ENCODE measurements around the gene TMEM229B. TPM values are rescaled to one million over a fixed set of nuclear protein-coding genes. Genes with fewer than 3 reads are reported as not detected.
A peak's percentile ranks its signal among the peaks of the same experiment; 100 is the strongest.

Gene TMEM229B
- total and polyA plus RNA-seq, 2 experiments from 2014 or later: 18.3 to 25.6 TPM

DNA sequence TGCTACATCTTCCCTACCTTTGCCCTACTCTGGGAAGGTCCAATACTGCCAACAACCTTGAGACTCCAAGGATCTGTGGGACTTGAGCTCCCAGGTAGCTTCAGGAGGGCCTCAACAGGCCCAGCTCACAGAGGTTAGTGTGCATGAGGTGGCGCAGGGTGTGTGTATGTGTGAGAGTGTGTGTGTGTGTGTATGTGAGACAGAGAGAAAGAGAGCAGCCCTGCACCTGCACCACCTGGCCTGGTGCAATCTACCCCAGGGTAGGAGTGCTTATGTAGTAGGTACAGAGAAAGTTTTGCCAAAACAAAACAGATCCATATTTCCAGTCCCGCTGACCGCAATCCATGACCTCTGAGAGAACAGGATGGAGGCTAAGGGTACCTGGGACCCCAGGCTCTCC lies 24.6 kb downstream of the TMEM229B start:
- no peaks in the 10 kb centered on the region for H4K20me1 ChIP-seq (ENCODE audit: insufficient read depth, poor library complexity, severe bottlenecking)
- H3K4me3 ChIP-seq: no peak overlapping the region
- no peak for DNase-seq (ENCODE audit: low spot score)
- H3K36me3 ChIP-seq (replicated peaks; ENCODE audit: insufficient read depth, low read depth): no peaks in the 10 kb centered on the region
- 80% methylated on average over 3 of the region's 3 CpGs for WGBS (ENCODE audit: low lambda C conversion rate, missing lambda C conversion rate)
- H3K9me2 ChIP-seq (replicated peaks; ENCODE audit: insufficient read depth): no peaks in the 10 kb centered on the region
- H2AFZ ChIP-seq: no peak overlapping the region
- TF ChIP-seq EZH2 (IDR thresholded peaks at IDR 0.05; ENCODE audit: borderline replicate concordance) (no peak), EZH2phosphoT487 (IDR thresholded peaks at IDR 0.05; ENCODE audit: low read depth, severe bottlenecking, unreplicated experiment) (no peak)
- TF ChIP-seq, protein P1, sequence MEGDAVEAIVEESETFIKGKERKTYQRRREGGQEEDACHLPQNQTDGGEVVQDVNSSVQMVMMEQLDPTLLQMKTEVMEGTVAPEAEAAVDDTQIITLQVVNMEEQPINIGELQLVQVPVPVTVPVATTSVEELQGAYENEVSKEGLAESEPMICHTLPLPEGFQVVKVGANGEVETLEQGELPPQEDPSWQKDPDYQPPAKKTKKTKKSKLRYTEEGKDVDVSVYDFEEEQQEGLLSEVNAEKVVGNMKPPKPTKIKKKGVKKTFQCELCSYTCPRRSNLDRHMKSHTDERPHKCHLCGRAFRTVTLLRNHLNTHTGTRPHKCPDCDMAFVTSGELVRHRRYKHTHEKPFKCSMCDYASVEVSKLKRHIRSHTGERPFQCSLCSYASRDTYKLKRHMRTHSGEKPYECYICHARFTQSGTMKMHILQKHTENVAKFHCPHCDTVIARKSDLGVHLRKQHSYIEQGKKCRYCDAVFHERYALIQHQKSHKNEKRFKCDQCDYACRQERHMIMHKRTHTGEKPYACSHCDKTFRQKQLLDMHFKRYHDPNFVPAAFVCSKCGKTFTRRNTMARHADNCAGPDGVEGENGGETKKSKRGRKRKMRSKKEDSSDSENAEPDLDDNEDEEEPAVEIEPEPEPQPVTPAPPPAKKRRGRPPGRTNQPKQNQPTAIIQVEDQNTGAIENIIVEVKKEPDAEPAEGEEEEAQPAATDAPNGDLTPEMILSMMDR (IDR thresholded peaks at IDR 0.05; ENCODE audit: poor library complexity): no peak
- H3K9me3 ChIP-seq (ENCODE audit: low read depth): no peaks in the 10 kb centered on the region
- H3K4me2 ChIP-seq: no peak overlapping the region
- H3K4me1 ChIP-seq (ENCODE audit: insufficient read depth): no peaks in the 10 kb centered on the region
- H3K27ac ChIP-seq: no peak overlapping the region
- no peaks in the 10 kb centered on the region for H3K79me2 ChIP-seq
- H3K27me3 ChIP-seq: no peaks in the 10 kb centered on the region

- Histone ChIP-seq H3K27ac (peak overlapping the region; percentile 40), H3K4me2 (no peak overlapping the region), H3K27me3 (no peaks in the 10 kb centered on the region), H3K4me1 (ENCODE audit: insufficient read depth) (no peaks in the 10 kb centered on the region), H2AFZ (peak overlapping the region; percentile 7), H3K9me2 (replicated peaks; ENCODE audit: insufficient read depth) (no peaks in the 10 kb centered on the region), H3K79me2 (no peaks in the 10 kb centered on the region), H3K4me3 (no peak overlapping the region), H3K36me3 (replicated peaks; ENCODE audit: insufficient read depth, low read depth) (no peaks in the 10 kb centered on the region), H4K20me1 (ENCODE audit: insufficient read depth, poor library complexity, severe bottlenecking) (no peaks in the 10 kb centered on the region), H3K9me3 (ENCODE audit: low read depth) (no peaks in the 10 kb centered on the region)
- DNase-seq (ENCODE audit: low spot score): no peak
- TF ChIP-seq, protein P1 (IDR thresholded peaks at IDR 0.05; ENCODE audit: poor library complexity): no peak
- no peak for TF ChIP-seq EZH2phosphoT487 (IDR thresholded peaks at IDR 0.05; ENCODE audit: low read depth, severe bottlenecking, unreplicated experiment)
- 91% methylated on average over 1 of the region's 1 CpG for WGBS (ENCODE audit: low lambda C conversion rate, missing lambda C conversion rate)
These were observed 26.5 kb downstream of the TMEM229B start for GRCh38 chr14:67461996-67462395.

DNA sequence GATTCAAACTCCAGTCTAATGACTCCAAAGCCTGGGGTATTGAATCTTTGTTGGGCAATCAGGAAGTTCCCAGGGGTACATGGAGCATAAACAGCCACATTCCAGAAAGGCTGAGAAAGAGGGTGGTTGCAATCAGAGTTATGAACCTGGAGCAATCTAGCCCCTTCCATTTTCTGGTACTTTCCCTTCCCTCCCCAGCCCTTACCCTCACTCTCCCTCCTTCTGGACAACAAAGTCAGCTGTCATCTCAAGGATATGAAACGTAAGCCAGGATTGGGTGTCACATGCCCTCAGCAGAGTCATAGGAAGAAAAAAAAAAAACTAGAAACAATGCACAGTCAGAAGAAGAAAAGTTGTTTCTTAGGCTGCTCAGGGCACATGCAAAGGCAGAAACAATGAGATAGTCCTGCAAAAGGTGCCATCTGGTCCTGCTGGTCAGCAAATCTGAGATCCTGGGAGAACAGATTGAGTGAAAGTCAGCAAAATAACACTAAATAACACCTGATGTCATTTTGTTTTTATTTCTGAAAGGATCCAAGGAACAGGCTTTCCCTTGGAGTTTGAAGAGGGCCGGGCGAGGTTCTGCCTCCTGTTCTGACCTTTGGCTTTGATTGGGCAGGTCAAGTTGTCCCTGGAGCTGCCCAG lies 27.1 kb downstream of the TMEM229B start:
- TF ChIP-seq, protein P1 (IDR thresholded peaks at IDR 0.05; ENCODE audit: poor library complexity): no peak
- no peak for TF ChIP-seq EZH2 (IDR thresholded peaks at IDR 0.05; ENCODE audit: borderline replicate concordance)
- no peak for TF ChIP-seq EZH2phosphoT487 (IDR thresholded peaks at IDR 0.05; ENCODE audit: low read depth, severe bottlenecking, unreplicated experiment)
- no peak for DNase-seq (ENCODE audit: low spot score)
- Histone ChIP-seq H3K79me2 (no peaks in the 10 kb centered on the region), H3K27ac (peak overlapping the region; percentile 40), H3K9me2 (replicated peaks; ENCODE audit: insufficient read depth) (no peaks in the 10 kb centered on the region), H4K20me1 (ENCODE audit: insufficient read depth, poor library complexity, severe bottlenecking) (no peaks in the 10 kb centered on the region), H3K4me1 (ENCODE audit: insufficient read depth) (no peaks in the 10 kb centered on the region), H2AFZ (peak overlapping the region; percentile 7), H3K4me2 (no peak overlapping the region), H3K4me3 (no peak overlapping the region), H3K27me3 (no peaks in the 10 kb centered on the region), H3K9me3 (ENCODE audit: low read depth) (no peaks in the 10 kb centered on the region), H3K36me3 (replicated peaks; ENCODE audit: insufficient read depth, low read depth) (no peaks in the 10 kb centered on the region)
- 84% methylated on average over 3 of the region's 3 CpGs for WGBS (ENCODE audit: low lambda C conversion rate, missing lambda C conversion rate)
